ENCODE measurements around the gene CNOT6.
A peak's percentile ranks its signal among the peaks of the same experiment; 100 is the strongest.
"Not testable (repeated sequence)": the region's sequence is repeated elsewhere in the genome, so short reads cannot be mapped to it uniquely, and the experiment has no call there.

CNOT6 gene

DNA sequence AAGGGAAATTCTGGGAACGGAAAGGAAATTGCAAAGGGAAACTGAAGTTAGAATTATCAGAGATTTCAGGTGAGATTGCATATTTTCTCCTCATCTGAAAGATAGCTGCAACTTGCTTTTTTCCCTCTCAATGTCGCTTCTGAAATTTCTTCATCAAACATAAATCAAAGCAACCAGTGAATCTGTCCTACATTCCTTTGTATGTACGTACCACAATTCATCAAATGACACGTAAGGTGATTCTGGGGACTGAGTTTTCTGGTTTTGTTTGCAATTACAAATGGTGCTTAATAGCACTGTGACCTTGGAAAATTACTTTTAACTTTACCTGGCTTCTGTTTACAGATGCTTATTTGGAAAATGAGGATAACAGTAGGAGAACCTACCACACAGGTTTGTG lies 21.9 kb upstream of the CNOT6 start:
- DNase-seq, result no peak

DNA sequence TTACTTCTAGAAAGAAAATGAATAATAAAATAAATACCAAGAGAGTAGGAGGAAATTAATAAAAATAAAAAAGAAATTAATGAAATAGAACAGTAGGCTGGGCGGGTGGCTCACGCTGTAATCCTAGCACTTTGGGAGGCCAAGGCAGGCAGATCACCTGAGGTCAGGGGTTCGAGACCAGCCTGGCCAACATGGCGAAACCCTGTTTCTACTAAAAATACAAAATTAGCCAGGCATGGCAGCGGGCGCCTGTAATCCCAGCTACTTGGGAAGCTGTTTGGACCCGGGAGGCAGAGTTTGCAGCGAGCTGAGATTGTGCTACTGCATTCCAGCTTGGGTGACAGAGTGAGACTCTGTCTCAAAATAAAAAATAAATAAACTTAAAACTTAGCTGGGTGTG lies 20.8 kb upstream of the CNOT6 start:
- DNase-seq, result not testable (repeated sequence)

DNA sequence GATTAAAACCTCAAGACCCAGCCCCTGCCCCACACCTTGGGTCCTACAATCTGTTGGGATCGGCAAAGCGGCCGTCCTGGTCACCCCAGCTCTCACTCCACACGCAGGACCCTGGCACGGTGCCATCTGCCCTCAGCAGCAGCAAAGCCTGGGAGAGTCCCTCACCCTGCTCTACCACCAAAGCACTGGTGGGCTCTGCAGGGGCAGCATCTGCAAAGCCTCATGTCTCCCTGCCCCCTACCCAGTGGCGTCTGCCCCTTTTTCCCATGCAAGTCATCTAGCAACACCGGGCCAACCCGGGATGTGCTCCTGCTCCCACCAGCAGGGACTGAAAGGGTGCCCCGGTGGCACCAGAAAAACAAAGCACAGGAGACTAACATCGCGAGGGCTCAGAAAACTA lies 19.6 kb upstream of the CNOT6 start:
- no peak for DNase-seq

DNA sequence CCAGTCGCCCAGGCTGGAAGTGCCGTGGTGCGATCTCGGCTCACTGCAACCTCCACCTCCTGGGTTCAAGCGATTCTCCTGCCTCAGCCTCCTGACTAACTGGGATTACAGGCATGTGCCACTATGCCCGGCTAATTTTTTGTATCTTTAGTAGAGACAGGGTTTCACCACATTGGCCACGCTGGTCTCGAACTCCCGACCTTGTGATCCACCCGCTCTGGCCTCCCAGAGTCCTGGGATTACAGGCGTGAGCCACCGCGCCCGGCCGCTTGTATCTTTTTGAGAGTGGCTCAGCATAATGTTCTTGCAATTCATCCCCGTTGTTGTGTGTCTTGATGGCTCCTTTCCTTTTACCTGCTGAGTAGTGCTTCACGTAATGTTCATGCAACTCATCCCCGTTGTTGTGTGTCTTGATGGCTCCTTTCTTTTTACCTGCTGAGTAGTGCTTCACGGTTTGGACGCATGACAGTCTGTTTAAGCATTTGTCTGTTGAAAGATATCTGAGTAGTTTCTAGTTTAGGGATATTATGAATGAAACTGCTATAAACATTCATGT lies 18.1 kb upstream of the CNOT6 start:
- not testable (repeated sequence) for DNase-seq

DNA sequence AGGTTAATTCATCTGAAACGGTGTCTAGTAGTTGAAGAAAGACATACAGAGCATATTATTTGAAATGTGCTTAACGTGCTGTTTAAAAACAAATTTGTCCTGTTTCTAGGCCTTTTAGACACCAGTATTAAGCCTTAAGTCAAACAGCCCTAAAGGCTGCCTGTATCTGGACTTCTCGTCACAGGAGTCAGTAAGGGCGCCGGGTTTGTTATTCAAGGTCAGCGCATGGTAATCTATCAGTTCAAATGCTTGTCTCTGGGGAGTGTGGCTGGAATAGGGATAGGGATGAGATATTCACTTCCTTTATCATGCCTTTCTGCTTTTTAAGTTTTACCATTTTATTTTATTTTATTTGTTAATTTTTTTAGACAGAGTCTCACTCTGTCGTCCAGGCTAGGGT lies 9.4 kb upstream of the CNOT6 start:
- no peak for DNase-seq

DNA sequence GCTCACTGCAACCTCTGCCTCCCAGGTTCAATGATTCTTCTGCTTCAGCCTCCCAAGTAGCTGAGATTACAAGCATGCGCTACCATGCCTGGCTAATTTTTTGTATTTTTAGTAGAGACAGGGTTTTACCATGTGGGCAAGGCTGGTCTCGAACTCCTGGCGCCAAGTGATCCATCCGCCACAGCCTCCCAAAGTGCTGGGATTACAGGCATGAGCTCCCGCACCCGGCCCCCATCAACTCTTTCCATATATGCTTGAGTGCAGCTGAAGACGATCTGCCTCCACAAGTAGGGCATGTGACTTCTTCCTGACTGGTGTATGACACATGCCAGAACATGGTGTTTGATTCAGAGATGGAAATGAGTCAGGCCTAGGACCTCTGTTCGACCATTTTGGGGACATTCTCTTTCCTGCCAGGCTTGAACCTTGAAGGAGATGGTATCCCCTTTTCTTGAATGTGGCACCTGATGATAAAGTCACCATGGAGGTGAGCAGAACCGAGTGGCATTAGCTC lies 7.5 kb upstream of the CNOT6 start:
- DNase-seq, result no peak

DNA sequence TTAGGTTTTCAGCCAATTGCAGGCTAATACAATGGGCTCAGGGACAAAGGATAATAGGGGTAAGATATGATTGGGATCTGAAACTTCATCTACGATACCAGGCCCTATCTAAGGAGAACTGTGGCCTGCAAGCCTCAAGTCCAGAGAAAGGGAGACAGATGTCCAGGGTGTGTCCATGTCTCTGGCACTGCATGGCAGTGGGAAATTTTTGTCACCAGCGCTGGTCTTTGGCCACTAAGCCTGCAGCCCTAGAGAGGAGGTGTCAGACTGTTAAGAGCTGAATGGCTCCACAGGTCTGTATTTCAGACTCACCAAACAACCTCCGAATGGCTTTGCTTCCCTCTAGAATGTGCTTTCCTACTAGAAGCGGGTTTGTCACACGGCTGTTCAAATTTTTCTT lies 6.6 kb upstream of the CNOT6 start:
- DNase-seq, result no peak

DNA sequence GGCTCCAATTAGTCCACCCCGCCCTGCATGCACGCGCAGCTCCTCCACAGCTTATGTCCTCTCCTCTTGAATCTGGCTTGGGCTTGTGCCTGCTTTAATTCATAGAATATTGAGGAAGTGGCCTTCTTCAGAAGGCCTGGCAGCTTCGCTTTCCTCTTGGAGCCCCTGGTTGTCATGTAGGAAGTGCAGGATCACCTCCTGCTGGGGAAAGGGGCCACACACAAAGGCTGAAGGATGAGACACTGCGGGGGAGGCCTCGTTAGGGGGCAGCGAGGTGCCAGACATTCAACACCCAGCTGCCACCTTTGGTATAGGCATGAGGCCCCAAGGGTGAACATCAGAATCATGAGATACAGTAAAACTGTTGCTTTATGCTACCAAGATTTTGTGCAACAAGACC lies 2.7 kb upstream of the CNOT6 start:
- DNase-seq, result no peak

DNA sequence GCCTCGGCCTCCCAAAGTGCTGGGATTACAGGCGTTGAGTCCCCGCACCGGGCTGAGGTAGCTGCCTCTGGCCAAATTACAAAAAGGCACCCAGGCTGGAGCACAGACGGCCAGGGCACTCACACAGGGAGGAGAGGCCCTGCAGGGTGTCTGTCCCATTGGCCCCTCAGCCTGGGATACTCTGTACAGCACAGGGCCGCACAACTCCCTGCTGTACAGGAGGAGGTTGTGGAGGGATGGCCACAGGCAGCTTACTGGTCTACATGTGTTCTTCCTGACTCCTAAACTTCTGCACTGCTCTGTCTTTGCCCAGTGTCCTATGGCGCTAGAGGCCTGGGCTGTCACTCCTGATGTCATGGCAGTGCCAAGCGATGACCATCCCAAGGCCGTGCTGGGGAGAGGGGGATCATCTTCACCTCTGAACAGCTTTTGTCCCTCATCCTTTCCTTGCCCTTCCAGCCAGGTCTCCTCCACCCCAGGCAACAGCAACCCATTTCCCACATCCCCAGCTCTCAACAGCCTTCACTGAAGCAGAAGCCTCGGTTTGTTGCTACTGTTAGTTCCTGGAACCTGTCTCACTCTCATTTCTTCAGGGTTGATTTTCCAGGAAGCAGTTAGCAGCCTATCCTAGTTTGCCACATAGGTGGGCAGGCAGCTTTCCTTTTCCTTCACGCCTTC lies 1.8 kb upstream of the CNOT6 start:
- DNase-seq, result no peak

DNA sequence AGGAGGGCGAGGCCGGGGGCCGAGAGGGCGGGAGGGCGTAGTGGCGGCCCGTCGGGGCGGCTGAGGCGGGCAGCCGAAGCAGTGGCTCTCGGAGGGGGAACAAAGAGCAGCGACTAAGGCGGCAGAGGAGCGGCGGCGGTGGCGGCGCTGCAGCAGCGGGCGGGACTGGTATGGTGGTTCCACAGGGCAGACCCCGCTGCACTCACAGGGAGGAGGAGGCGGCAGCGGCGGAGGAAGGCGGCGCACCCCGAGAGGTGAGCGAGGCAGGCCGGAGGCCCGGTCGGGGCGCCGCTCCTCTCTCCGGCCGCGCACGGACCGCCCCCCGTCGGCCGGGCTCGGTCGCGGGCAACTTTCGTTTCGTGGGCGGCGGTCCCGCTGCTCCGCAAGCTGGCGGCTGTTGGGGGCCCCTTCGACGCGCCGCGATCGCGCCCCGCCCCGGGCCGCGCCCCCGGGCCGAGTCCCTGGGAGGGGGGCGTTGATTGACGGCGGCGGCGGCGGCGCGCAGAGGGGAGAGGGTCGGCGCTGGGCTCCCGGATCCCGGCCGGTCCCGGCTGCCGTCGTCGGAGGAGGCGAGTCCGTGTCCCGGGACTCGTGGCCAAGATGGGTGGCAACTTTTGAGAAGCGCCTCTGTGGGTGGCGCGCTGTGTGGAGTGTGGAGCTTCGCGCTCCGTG lies 467 bp downstream of the CNOT6 start:
- DNase-seq, result peak; percentile 58

DNA sequence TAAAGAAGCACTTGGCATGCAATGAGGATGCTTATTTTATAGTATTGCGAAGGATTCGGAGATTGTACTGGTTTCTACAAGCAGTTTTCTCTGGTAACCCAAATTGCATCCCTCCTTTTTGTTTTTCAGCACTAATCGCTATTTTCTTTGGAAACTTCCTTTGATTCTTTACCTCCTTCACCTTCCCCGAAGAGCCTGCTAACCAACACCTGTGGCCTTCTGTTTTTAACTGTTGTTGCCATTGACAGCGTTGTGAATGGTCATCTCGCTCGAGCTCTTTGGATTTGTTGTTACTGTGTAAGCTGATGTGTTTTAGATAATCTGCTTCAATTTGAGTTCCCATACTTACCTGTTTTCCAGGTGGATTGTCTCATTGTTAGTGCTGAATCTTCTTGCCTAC lies 1.1 kb downstream of the CNOT6 start:
- peak; percentile 48 for DNase-seq

DNA sequence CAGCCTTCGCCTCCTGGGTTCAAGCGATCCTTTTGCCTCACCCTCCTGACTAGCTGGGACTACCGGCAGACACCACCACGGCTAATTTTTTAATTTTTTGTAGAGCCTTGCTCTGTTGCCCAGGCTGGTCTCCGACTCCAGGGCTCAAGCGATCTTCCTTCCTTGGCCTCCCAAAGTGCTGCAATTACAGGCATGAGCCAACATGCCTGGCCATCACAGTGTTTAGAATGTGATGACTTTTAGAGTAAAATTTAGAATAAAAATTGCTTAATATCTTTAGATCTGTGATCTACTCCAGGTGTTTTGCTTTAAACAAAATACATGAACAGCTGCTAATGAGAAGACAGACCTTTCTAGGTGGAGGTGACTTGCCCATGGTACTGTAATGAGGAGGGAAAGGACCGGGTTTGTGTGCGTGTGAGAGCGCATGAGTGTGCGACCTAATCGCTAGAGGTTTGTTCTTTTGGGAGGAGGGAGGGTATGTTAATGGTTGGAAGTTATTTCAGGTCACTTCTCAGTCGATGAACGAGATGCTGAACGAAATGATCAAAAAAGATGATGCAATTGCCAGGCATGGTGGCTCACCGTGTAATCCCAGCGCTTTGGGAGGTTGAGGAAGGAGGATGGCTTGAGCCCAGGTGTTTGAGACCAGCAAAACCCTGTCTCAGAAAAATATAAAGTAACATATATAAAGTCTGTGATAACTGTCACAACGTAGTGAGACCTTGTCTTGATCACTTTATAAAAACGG lies 2.0 kb downstream of the CNOT6 start:
- DNase-seq, result no peak

DNA sequence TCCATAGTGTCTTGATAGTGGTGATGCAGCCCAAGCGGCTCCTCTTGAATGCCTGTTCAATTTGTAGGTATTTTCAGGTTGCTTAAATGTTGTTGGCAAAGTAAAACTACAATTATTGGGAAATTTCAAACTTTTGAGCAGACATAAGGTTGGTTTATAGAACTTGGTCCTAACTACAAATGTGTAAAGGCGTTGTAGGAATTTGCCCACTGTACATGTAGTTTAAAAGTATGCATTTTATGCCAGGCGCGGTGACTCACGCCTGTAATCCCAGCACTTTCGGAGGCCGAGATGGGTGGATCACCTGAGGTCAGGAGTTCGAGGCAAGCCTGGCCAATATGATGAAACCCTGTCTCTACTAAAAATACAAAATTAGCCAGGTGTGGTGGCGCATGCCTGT lies 2.6 kb downstream of the CNOT6 start:
- DNase-seq, result not testable (repeated sequence)

DNA sequence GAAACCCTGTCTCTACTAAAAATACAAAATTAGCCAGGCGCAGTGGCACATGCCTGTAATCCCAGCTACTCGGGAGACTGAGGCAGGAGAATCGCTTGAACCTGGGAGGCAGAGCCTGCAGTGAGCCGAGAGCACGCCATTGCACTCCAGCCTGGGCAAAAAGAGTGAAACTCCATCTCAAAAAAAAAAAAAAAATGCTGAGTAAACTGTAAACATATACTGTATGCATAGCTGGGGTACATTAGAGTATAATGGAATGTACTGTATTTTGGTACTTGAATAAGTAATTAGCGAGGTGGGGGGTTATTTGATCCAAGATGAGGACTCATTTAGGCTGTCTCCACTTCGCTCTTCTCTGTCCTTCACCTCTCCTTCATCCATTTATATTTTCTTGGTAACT lies 3.7 kb downstream of the CNOT6 start:
- not testable (repeated sequence) for DNase-seq

DNA sequence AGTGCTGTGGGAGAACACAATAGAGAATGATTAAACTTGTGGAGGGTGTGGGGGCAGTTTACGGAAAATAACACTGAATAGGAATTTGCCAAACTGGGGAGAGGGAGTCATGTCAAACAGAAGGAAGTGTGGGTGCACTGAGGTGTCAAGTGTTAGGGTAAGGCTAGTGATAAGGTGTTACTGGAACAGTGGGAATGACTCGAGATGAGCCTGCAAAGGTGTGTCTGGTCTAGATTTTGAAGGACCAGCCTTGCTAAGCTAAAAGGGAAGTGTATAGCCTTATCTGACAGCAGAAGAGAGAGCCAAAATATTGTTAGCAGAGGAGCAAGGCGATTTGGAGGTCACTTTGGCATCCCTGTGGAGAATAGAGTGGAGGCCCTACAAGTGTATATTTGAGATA lies 4.2 kb downstream of the CNOT6 start:
- DNase-seq, result no peak

DNA sequence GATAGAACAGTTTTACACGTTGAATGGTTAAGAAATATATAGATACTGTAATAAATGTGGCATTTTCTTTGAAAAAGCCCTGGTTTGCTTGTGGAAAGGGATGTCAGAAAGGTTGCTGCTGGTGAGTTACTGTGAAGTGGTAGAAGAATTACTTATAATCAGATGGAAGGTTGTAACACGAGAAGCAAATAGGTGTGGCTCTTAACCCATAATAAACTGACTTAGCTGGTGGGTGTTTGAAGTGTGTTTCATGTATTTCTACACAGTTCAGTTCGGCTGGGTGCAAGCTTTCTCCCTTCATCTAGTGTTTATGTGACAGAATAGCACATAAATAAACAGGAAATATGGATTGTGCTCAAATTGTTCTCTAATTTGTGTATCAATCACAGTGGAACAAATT lies 5.5 kb downstream of the CNOT6 start:
- peak; percentile 22 for DNase-seq

DNA sequence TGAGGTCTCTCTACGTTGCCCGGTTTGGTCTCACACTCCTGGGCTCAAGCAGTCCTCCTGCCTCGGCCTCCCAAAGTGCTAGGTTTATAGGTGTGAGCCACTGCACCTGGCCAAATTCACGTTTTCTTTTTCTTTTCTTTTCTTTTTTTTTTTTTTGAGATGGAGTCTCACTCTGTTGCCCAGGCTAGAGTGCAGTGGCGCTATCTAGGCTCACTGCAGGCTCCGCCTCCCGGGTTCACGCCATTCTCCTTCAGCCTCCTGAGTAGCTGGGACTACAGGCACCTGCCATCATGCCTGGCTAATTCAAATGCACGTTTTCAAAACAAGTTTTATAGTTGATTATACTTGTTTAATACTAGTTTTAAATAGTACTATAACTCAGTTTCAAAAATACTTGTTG lies 6.1 kb downstream of the CNOT6 start:
- not testable (repeated sequence) for DNase-seq

DNA sequence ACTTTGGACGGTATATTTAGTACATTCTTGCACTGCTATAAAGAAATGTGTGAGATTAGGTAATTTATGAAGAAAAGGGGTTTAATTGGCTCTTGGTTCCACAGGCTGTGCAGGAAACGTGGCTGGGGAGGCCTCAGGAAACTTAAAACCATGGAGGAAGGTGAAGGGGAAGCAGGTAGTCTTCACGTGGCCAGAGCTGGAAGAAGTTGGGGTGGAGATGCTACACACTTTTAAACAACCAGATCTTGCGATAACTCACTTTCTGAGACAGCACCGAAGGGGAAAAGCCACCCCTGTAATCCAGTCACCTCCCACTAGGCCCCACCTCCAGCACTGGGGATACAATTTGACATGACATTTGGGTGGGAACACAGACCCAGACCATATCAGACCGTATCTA lies 13.5 kb downstream of the CNOT6 start:
- no peak for DNase-seq

DNA sequence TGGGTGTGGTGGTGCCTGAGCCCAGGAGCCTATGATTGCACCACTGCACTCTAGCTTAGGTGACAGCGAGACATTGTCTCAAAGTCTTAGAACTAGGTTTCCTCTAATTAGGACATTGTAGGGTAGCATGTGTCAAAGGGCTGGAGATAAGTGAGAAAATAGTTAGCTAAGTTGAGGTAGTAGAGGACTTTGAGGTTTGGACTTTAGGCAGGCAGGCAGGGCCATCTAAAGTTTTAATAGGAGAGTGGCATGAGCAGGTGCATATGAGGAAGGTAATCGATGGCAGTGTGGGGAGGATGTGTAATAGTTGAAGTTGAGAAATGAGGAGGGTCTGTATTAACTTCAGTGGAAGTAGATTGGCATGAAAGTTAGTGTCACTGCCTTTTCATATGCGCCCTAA lies 21.1 kb downstream of the CNOT6 start:
- DNase-seq, result no peak

DNA sequence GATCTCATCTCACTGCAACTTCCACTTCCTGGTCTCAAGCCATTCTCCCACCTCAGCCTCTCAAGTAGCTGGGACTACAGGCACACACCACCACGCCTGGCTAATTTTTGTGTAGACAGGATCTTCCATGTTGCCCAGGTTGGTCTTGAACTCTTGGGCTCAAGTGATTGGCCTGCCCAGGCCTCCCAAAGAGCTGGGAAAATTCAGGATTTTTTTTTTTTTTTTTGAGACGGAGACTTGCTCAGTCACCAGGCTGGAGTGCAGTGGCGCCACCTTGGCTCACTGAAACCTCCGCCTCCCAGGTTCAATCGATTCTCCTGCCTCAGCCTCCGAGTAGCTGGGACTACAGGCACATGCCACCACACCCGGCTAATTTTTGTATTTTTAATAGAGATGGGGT lies 21.8 kb downstream of the CNOT6 start:
- not testable (repeated sequence) for DNase-seq

DNA sequence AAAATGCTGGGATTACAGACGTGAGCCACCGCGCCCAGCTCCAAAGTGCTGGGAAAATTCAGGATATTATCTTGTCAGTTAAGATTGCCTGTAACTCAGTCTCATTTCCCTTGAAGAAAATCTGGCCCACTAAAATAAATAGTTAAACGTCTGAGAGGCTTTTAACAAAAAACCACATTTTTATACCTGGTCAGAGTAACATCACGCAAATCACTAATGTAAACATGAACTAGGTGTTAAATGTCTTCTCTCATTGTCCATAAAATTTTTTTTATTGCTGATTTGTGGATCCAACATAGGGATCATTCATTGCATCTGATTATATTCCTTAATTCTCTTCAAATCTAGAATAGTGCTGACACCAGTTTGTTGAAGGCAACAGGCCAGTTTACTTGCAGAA lies 22.3 kb downstream of the CNOT6 start:
- no peak for DNase-seq

DNA sequence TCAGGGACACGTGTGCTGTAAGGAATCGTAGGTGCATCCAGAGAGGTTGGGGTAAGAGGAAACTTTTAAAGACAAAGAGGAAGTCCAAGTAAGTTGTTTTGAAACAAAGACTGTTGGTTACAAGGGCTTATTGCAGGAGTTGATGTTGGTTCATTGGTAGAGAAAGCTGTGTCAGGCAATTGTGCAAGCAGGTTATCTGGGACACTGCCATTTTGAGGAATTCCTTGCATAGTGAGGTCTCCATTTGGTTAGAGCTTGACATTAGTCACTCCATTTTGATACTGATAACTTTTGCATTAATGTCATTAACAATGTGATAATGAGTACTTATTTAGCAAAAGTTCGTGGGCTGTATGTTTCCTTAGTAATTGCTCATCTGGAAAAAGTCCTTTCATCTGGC lies 24.9 kb downstream of the CNOT6 start:
- peak; percentile 51 for DNase-seq

DNA sequence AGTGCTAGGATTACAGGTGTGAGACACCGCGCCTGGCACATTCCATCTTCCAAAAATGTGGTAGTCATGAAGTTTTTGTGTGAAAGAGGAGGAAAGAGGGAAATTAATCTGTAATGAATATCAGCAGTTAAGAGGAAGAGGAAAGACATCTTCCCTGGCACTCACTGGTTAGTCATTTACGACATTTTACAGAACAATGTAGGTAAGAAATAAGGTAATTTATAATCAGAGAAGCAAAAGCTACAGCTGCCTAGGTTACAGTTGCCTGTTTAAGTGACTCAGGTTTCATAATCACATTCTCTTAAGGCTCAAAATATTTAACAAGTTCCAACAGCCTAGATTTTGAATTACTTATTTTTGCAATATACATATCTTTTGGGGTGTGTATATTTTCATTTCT lies 26.9 kb downstream of the CNOT6 start:
- no peak for DNase-seq

DNA sequence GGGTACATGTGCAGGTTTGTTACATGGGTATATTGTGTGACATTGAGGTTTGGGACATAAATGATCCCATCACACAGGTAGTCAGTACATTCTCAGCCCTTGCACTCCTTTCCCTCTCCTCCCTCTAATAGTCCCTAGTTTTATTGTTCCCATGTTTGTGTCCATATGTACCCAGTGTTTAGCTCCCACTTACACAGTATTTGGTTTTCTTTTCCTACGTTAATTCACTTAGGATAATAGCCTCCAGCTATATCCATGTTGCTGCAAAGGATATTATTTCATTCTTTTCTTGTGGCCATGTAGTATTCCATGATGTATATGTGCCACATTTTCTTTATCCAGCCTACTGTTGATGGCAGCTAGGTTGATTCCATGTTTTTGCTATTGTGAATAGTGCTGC lies 27.4 kb downstream of the CNOT6 start:
- DNase-seq, result no peak

All from OCI-M1 (cell line).